ENCODE data around the gene SACM1L.

Gene SACM1L

DNA sequence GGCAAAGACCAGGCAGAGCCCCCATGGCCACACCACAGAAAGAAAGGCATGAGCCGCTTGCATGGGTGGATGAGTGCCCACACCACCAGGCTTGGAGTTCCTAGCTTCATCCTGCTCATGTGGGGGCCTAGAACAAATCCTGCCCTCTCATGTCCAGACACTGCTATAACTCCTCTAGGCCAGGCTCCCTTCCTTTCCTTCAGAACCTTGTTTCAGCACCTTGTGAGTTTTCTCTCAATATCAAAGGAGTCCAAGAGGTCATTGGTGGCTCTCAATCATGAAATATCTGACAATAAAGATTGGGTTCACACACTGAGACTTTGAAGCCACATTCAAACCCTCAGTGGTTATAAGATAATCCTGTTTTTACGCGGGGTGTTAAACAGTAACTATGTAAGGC lies 94.5 kb downstream of the SACM1L start:
- ATAC-seq, result no peak
- no peak for TF ChIP-seq ZC3H10 (CRISPR knock-in tag; IDR thresholded peaks at IDR 0.05)
- TF ChIP-seq ZNF565 (CRISPR knock-in tag; conservative IDR thresholded peaks at IDR 0.05; ENCODE audit: low read depth), result no peak
- TF ChIP-seq ARNTL (CRISPR knock-in tag; IDR thresholded peaks at IDR 0.05; ENCODE audit: borderline replicate concordance, low read depth), result no peak
- no peak for TF ChIP-seq CSRNP3 (CRISPR knock-in tag; IDR thresholded peaks at IDR 0.05)

GRCh38 chr3:45785605-45786150 lies 96.5 kb downstream of the SACM1L start:
- TF ChIP-seq TOX (CRISPR knock-in tag; IDR thresholded peaks at IDR 0.05; ENCODE audit: borderline replicate concordance), result no peak
- TF ChIP-seq PPARA (CRISPR knock-in tag; IDR thresholded peaks at IDR 0.05; ENCODE audit: borderline replicate concordance), result no peak
- no peak for TF ChIP-seq CSRNP3 (CRISPR knock-in tag; IDR thresholded peaks at IDR 0.05)
- TF ChIP-seq, protein P1, sequence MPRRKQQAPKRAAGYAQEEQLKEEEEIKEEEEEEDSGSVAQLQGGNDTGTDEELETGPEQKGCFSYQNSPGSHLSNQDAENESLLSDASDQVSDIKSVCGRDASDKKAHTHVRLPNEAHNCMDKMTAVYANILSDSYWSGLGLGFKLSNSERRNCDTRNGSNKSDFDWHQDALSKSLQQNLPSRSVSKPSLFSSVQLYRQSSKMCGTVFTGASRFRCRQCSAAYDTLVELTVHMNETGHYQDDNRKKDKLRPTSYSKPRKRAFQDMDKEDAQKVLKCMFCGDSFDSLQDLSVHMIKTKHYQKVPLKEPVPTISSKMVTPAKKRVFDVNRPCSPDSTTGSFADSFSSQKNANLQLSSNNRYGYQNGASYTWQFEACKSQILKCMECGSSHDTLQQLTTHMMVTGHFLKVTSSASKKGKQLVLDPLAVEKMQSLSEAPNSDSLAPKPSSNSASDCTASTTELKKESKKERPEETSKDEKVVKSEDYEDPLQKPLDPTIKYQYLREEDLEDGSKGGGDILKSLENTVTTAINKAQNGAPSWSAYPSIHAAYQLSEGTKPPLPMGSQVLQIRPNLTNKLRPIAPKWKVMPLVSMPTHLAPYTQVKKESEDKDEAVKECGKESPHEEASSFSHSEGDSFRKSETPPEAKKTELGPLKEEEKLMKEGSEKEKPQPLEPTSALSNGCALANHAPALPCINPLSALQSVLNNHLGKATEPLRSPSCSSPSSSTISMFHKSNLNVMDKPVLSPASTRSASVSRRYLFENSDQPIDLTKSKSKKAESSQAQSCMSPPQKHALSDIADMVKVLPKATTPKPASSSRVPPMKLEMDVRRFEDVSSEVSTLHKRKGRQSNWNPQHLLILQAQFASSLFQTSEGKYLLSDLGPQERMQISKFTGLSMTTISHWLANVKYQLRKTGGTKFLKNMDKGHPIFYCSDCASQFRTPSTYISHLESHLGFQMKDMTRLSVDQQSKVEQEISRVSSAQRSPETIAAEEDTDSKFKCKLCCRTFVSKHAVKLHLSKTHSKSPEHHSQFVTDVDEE (CRISPR knock-in tag; IDR thresholded peaks at IDR 0.05), result no peak
- no peak for TF ChIP-seq OSR1 (CRISPR knock-in tag; IDR thresholded peaks at IDR 0.05)
- TF ChIP-seq ISL1 (CRISPR knock-in tag; IDR thresholded peaks at IDR 0.05), result no peak

GRCh38 chr3:45786801-45787495 lies 97.8 kb downstream of the SACM1L start:
- TF ChIP-seq, protein P2, sequence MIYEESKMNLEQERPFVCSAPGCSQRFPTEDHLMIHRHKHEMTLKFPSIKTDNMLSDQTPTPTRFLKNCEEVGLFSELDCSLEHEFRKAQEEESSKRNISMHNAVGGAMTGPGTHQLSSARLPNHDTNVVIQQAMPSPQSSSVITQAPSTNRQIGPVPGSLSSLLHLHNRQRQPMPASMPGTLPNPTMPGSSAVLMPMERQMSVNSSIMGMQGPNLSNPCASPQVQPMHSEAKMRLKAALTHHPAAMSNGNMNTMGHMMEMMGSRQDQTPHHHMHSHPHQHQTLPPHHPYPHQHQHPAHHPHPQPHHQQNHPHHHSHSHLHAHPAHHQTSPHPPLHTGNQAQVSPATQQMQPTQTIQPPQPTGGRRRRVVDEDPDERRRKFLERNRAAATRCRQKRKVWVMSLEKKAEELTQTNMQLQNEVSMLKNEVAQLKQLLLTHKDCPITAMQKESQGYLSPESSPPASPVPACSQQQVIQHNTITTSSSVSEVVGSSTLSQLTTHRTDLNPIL (CRISPR knock-in tag; IDR thresholded peaks at IDR 0.05; ENCODE audit: low read depth), result no peak
- TF ChIP-seq PPARA (CRISPR knock-in tag; IDR thresholded peaks at IDR 0.05; ENCODE audit: borderline replicate concordance) (no peak), CSDC2 (CRISPR knock-in tag; IDR thresholded peaks at IDR 0.05) (no peak), ZFP30 (CRISPR knock-in tag; IDR thresholded peaks at IDR 0.05) (no peak), ZNF565 (CRISPR knock-in tag; conservative IDR thresholded peaks at IDR 0.05; ENCODE audit: low read depth) (no peak)
- ATAC-seq, result no peak

More at GRCh38 chr3:45785605-45786150, 96.5 kb downstream of the SACM1L start:
- ATAC-seq, result no peak; the same call in 2 of the 3 replicates

DNA sequence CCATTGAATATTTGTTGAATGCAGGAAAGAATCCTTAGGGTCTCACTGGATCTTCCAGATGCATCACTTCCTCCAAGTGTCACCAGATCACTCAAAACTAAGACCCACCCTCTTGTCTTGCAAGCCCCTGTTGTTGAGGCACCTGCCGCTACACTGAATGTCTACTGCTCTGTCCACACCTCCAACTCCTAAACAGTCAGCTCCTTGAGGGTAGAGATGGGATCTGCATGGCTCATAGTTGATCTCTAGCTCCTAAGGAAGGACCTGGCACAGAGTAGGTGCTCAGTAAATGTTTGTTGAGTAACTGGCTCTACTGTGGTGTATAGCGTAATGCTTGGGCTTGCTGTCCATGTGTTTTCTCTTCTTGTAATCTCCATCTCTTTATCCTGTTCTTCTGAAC lies 98.4 kb downstream of the SACM1L start:
- no peak for ATAC-seq

More for the DNA sequence above, 98.4 kb downstream of the SACM1L start:
- no peak for TF ChIP-seq ZNF8 (CRISPR knock-in tag; IDR thresholded peaks at IDR 0.05)
- TF ChIP-seq TOX (CRISPR knock-in tag; IDR thresholded peaks at IDR 0.05; ENCODE audit: borderline replicate concordance), result no peak
- TF ChIP-seq, protein P3, sequence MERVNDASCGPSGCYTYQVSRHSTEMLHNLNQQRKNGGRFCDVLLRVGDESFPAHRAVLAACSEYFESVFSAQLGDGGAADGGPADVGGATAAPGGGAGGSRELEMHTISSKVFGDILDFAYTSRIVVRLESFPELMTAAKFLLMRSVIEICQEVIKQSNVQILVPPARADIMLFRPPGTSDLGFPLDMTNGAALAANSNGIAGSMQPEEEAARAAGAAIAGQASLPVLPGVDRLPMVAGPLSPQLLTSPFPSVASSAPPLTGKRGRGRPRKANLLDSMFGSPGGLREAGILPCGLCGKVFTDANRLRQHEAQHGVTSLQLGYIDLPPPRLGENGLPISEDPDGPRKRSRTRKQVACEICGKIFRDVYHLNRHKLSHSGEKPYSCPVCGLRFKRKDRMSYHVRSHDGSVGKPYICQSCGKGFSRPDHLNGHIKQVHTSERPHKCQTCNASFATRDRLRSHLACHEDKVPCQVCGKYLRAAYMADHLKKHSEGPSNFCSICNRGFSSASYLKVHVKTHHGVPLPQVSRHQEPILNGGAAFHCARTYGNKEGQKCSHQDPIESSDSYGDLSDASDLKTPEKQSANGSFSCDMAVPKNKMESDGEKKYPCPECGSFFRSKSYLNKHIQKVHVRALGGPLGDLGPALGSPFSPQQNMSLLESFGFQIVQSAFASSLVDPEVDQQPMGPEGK (CRISPR knock-in tag; IDR thresholded peaks at IDR 0.05; ENCODE audit: borderline replicate concordance), result no peak
- no peak for TF ChIP-seq ZC3H10 (CRISPR knock-in tag; IDR thresholded peaks at IDR 0.05)
- TF ChIP-seq, protein P4, sequence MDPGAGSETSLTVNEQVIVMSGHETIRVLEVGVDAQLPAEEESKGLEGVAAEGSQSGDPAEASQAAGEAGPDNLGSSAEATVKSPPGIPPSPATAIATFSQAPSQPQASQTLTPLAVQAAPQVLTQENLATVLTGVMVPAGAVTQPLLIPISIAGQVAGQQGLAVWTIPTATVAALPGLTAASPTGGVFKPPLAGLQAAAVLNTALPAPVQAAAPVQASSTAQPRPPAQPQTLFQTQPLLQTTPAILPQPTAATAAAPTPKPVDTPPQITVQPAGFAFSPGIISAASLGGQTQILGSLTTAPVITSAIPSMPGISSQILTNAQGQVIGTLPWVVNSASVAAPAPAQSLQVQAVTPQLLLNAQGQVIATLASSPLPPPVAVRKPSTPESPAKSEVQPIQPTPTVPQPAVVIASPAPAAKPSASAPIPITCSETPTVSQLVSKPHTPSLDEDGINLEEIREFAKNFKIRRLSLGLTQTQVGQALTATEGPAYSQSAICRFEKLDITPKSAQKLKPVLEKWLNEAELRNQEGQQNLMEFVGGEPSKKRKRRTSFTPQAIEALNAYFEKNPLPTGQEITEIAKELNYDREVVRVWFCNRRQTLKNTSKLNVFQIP (CRISPR knock-in tag; IDR thresholded peaks at IDR 0.05; ENCODE audit: borderline replicate concordance, low read depth), result no peak
- TF ChIP-seq SNAI2 (CRISPR knock-in tag; IDR thresholded peaks at IDR 0.05), result no peak
- TF ChIP-seq ZNF565 (CRISPR knock-in tag; conservative IDR thresholded peaks at IDR 0.05; ENCODE audit: low read depth), result no peak
- no peak for TF ChIP-seq TCF4 (CRISPR knock-in tag; IDR thresholded peaks at IDR 0.05; ENCODE audit: borderline replicate concordance)
- TF ChIP-seq ISL1 (CRISPR knock-in tag; IDR thresholded peaks at IDR 0.05), result no peak
- no peak for TF ChIP-seq ARNTL (CRISPR knock-in tag; IDR thresholded peaks at IDR 0.05; ENCODE audit: borderline replicate concordance, low read depth)
